Activated CD8-positive, alpha-beta T cell treated with anti-CD3 and anti-CD28 coated beads for 36 hours (primary cell): ENCODE data around the gene IFRD1. TPM values are rescaled to one million over a fixed set of nuclear protein-coding genes. Genes with fewer than 3 reads are reported as not detected.

Source experiments
- ATAC-seq: fragments of 200-7000 bp; cut with Tn5 transposase; one replicate; pipeline ENCODE4 v1.10.0; 2021; ENCODE audit warnings: mild to moderate bottlenecking, moderate library complexity
- CTCF ChIA-PET: fragments of 350-600 bp; sonication (Branson Sonifier 250); formaldehyde crosslinking; loops from one replicate; lab custom pipeline; 2021; ENCODE audit warnings: antibody characterized with exemption; lab: Charles Lee
- POLR2A ChIA-PET: fragments of 350-600 bp; sonication (Branson Sonifier 250); formaldehyde crosslinking; loops from one replicate; lab custom pipeline; 2021; ENCODE audit warnings: antibody characterized with exemption; lab: Charles Lee
- DNase-seq: peaks from one replicate; pipeline ENCODE4 v3.0.0-alpha.2; 2020
- H3K27ac Mint-ChIP-seq: one replicate; pipeline ENCODE4 v1.8.0; 2021; ENCODE audit warnings: mild to moderate bottlenecking, mixed read lengths
- H3K27me3 Mint-ChIP-seq: one replicate; pipeline ENCODE4 v1.8.0; 2021; ENCODE audit warnings: mixed read lengths
- H3K36me3 Mint-ChIP-seq: one replicate; pipeline ENCODE4 v1.8.0; 2021; ENCODE audit warnings: low read depth, mixed read lengths
- H3K4me1 Mint-ChIP-seq: one replicate; pipeline ENCODE4 v1.8.0; 2021; ENCODE audit warnings: low read depth, mixed read lengths
- H3K4me3 Mint-ChIP-seq: one replicate; pipeline ENCODE4 v1.8.0; 2021; ENCODE audit warnings: mild to moderate bottlenecking, moderate library complexity, mixed read lengths
- H3K9me3 Mint-ChIP-seq: one replicate; pipeline ENCODE4 v1.8.0; 2021; ENCODE audit warnings: mixed read lengths
- intact Hi-C: fragments of 100-400 bp; cut with micrococcal nuclease; formaldehyde crosslinking; loops from one replicate; pipeline ENCODE4 v1.10.0; 2022
- total RNA-seq, 2 experiments: library from RNA; stranded (reverse); gene quantifications; one replicate each; pipeline ENCODE4 v1.2.3, GENCODE V29; 2021
- TF ChIP-seq, protein P1 (sequence below): fragments of 200-600 bp; IDR thresholded peaks from one replicate; pipeline ENCODE4 v1.8.0; 2022; ENCODE audit warnings: antibody characterized with exemption, mild to moderate bottlenecking

Gene IFRD1
- total RNA-seq, 2 experiments from 2014 or later: 54.1 to 54.5 TPM

DNA sequence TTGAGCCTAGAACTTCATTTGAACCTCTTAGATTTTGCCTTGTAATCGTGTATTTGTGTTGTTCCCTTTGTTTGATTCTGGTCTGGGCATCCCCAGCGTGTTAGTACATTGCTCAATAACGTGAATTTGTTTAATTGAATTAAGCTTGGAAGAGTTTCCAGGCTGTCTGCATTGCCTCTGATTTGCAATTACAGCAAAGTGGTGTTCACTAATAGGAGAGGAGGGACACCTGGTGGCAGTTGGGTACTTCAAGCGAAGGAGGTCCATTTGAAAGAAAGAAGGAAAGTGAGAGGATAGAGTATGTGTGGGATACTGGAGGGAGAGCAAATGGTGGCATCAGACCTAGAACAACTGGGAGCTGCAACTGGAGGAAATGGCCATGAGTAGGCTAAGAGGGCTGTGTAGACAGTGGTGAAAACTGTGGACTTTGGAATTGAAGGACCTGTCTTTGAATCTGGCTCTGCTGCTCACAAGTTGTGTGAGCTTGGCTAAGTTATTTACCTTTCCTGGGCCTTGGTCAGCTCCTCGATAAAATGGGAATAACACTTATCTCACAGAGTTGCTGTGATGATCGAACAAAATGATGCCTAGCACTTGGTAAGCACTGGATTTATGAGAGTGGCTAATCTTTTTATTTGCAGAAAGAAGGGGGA, 45.7 kb downstream of the IFRD1 start:
- TF ChIP-seq, protein P1, sequence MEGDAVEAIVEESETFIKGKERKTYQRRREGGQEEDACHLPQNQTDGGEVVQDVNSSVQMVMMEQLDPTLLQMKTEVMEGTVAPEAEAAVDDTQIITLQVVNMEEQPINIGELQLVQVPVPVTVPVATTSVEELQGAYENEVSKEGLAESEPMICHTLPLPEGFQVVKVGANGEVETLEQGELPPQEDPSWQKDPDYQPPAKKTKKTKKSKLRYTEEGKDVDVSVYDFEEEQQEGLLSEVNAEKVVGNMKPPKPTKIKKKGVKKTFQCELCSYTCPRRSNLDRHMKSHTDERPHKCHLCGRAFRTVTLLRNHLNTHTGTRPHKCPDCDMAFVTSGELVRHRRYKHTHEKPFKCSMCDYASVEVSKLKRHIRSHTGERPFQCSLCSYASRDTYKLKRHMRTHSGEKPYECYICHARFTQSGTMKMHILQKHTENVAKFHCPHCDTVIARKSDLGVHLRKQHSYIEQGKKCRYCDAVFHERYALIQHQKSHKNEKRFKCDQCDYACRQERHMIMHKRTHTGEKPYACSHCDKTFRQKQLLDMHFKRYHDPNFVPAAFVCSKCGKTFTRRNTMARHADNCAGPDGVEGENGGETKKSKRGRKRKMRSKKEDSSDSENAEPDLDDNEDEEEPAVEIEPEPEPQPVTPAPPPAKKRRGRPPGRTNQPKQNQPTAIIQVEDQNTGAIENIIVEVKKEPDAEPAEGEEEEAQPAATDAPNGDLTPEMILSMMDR: peak; percentile 38
- Mint-ChIP-seq H3K36me3 (no peaks in the 10 kb centered on the region), H3K27ac (no peak overlapping the region), H3K9me3 (no peaks in the 10 kb centered on the region), H3K4me1 (no peaks in the 10 kb centered on the region), H3K27me3 (peaks cover 3% of the 10 kb centered on the region), H3K4me3 (no peak overlapping the region)
- no peak for ATAC-seq
- peak; percentile 57 for DNase-seq
- intact Hi-C loops: loop anchor here (5.0 kb wide), 1 partner anchor 754 kb away; no protein-coding TSS in a partner anchor
- POLR2A ChIA-PET: no interaction called here
- CTCF ChIA-PET: interaction anchor here (0.9 to 2.6 kb wide), 14 partner anchors 9 to 761 kb away, joined by 3 to 10 read pairs (median 4); partner anchors contain the start of gene LSMEM1

GRCh38 chr7:112497481-112497880, 47.2 kb downstream of the IFRD1 start:
- no peak overlapping the region for H3K4me3 Mint-ChIP-seq
- TF ChIP-seq, protein P1: no peak
- no peaks in the 10 kb centered on the region for H3K9me3 Mint-ChIP-seq
- DNase-seq (no peak), ATAC-seq (no peak)
- H3K27me3 Mint-ChIP-seq: peaks cover 3% of the 10 kb centered on the region
- H3K27ac Mint-ChIP-seq: no peak overlapping the region
- no peaks in the 10 kb centered on the region for H3K36me3 Mint-ChIP-seq
- ChIA-PET POLR2A (no interaction called here), CTCF (interaction anchor here (0.6 to 1.4 kb wide), 2 partner anchors 22 to 402 kb away, joined by 3 to 4 read pairs; no protein-coding TSS in a partner anchor)
- H3K4me1 Mint-ChIP-seq: no peaks in the 10 kb centered on the region
- intact Hi-C loops: loop anchor here (5.0 kb wide), 1 partner anchor 755 kb away; no protein-coding TSS in a partner anchor

GRCh38 chr7:112500619-112501018, 50.4 kb downstream of the IFRD1 start:
- Mint-ChIP-seq H3K4me3 (no peak overlapping the region), H3K9me3 (no peaks in the 10 kb centered on the region), H3K4me1 (no peaks in the 10 kb centered on the region), H3K27ac (no peak overlapping the region), H3K27me3 (peaks cover 4% of the 10 kb centered on the region), H3K36me3 (no peaks in the 10 kb centered on the region)
- TF ChIP-seq, protein P1: no peak
- ATAC-seq (no peak), DNase-seq (no peak)
- intact Hi-C loops: no loop called here
- ChIA-PET POLR2A (no interaction called here), CTCF (no interaction called here)

DNA sequence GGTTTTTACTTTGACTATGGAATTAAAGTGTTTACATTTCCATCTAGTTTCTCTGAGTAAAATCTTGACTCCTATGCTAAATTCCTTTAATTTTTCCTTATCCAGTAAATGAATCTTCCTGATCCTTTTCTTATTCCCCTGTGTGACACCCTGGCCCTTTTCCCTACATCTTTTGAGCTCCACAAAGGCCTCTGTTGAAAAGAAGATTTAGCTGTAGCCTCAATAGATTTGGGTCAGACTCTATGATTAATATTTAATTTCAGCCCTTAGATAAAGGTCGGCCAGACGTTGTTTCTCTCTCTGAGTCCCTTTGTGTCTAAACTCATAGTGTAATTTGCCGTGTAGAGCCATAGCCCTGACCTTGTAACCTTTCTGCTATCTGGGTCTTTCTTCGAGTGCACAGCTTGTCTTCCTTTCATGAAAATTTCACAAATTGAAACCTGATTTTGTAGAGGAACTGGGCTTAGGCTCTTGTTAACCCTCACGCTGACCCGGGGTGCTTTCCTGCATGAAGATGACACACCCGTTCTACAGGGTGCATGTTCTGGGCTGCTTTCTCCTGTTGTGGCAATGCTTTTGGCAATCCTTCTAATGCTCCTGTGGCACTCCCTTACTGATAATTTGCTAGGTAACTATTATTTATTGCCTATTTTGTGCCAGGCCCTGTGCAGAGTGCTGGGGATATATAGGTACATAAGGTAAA, 51.7 kb downstream of the IFRD1 start:
- CTCF ChIA-PET: no interaction called here
- ATAC-seq: no peak
- Mint-ChIP-seq H3K27ac (no peak overlapping the region), H3K27me3 (peaks cover 2% of the 10 kb centered on the region), H3K9me3 (no peaks in the 10 kb centered on the region), H3K36me3 (no peaks in the 10 kb centered on the region), H3K4me1 (no peaks in the 10 kb centered on the region), H3K4me3 (no peak overlapping the region)
- intact Hi-C loops: no loop called here
- TF ChIP-seq, protein P1: no peak
- DNase-seq: no peak
- POLR2A ChIA-PET: no interaction called here

GRCh38 chr7:112502700-112503099, 52.4 kb downstream of the IFRD1 start:
- Mint-ChIP-seq H3K27ac (no peak overlapping the region), H3K9me3 (no peaks in the 10 kb centered on the region), H3K4me3 (no peak overlapping the region), H3K4me1 (no peaks in the 10 kb centered on the region), H3K36me3 (no peaks in the 10 kb centered on the region), H3K27me3 (peaks cover 1% of the 10 kb centered on the region)
- ATAC-seq (no peak), DNase-seq (no peak)
- POLR2A ChIA-PET: interaction anchor here (0.6 kb wide), 1 partner anchor 35 kb away, joined by 3 read pairs; no protein-coding TSS in a partner anchor
- CTCF ChIA-PET: no interaction called here
- TF ChIP-seq, protein P1: no peak
- intact Hi-C loops: no loop called here
